ENCODE data around the gene ELAC1.

ELAC1 gene

DNA sequence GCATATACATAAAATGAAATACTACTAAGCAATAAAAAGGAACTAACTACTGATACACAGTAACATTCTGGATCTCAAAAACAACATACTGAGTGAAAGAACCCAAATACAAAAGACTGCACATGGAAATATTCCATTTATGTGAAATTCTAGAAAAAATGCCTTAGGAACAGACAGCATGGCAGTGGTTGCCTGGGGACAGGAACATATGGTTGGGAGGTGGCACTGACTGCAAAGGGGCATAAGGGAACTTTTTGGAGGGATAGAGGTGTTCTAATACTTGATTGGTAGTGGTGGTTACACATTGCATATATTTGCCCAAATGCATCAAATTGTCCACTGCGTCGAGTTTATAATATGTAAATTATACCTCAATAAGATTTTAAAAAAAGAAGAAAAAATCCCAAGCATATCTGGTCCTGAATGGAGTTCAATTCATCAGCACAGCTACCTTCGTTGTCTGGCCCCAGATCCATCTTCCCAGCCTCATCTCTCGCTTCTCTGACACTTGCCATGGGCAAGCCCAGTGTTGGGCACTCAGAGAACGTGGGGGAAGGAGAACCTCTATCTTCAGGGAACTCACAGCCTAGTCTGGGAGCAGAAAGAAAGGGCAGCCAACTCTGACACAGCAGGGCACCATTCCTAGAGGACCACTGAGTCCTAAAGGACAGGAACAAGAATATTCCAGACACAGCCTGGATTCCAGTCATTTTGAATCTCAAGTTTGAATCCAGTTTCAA, 53.6 kb downstream of the ELAC1 start:
- no peak for DNase-seq

DNA sequence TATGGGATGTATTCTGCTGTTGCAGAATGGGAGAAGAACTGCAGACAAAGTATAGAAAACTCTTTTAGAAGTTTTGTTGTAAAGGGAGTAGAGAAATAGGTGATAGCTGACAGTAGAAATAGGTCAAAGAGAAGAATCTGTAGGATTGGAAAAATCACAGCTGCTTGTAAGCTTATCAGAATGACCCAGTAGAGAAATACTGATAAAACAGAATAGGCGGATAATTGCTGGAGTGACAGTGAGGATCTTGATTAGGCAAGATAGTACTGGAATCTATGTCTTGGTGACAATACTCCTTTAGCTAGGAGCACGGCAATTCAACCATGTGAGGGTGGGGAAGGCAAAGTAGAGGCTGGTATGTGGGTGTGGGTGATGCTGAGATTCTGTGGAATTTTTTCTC, 57.7 kb downstream of the ELAC1 start:
- no peak for DNase-seq

DNA sequence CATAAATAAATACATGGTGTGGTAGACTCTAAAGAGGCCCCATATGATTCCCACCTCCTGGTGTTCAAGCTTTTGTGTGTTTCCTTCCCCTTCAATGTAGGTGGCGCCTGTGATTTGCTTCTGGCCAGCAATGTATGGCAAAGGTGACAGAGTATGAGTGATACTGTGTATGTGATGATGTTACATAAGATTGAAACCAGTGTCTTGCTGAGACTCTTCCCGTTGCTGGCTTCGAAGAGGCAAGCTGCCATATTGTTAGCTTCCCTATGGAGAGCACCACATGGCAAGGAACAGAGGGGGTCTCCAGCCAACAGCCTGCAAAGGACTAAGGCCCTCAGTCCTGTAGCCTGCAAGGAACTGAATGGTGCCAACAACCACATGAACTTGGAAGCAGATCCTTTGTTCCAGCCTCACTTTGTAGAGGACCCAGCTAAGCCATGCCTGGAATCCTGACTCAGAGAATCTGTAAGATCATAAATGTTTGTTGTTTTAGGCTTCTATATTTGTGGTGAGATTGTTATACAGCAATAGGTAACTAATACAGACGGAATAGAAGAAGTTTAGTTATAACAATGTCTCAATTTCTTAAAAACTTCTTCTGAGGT, 60.5 kb downstream of the ELAC1 start:
- no peak for DNase-seq

DNA sequence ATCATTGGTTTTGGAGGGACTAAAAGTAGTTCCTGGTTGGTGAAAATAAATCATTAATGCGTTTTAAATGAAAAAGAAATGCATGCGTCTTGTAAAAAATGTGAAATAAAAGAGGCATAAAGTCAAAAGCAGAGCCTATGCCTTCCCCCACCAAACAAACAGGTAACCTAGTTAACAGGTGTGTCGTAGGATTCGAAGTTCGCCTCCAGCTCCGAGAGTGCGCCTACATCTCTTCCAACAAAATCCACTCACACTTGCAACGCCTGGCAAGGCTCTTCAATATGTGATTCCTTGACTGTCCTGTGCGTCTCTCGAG, 61.5 kb downstream of the ELAC1 start:
- DNase-seq: no peak

DNA sequence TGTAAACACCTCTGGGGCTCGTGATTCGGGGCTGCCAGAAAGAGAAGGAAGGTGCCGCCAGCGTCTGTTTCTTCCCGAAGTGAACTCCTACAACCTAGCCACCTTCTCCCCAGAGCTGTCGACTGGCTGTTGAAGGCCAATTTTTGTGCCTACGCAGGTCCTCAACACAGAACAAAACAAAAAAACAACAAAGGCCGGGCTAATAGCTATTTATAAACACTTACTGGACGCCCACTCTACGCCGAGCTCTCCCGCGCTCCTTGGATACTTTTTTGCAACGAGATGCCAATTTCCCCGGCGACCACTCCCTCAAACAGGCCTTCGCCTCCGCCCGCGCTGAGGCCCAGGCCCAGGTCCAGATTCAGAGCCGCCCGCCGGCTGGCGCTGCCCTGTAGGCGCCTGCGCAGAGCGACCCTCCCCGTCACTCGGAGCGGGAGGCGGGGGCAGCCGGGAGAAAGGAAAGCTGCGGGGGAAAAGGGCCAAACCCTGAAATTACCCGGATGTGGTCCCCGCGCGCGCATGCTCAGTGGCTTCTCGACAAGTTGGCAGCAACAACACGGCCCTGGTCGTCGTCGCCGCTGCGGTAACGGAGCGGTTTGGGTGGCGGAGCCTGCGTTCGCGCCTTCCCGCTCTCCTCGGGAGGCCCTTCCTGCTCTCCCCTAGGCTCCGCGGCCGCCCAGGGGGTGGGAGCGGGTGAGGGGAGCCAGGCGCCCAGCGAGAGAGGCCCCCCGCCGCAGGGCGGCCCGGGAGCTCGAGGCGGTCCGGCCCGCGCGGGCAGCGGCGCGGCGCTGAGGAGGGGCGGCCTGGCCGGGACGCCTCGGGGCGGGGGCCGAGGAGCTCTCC, 62.1 kb downstream of the ELAC1 start, which contains the start of gene SMAD4:
SMAD4 (plus strand) TSS at position 520 of the 843 bp plus-strand sequence. CDS start 16,834 bp downstream, outside the sequence.
- peak; percentile 83 for DNase-seq

DNA sequence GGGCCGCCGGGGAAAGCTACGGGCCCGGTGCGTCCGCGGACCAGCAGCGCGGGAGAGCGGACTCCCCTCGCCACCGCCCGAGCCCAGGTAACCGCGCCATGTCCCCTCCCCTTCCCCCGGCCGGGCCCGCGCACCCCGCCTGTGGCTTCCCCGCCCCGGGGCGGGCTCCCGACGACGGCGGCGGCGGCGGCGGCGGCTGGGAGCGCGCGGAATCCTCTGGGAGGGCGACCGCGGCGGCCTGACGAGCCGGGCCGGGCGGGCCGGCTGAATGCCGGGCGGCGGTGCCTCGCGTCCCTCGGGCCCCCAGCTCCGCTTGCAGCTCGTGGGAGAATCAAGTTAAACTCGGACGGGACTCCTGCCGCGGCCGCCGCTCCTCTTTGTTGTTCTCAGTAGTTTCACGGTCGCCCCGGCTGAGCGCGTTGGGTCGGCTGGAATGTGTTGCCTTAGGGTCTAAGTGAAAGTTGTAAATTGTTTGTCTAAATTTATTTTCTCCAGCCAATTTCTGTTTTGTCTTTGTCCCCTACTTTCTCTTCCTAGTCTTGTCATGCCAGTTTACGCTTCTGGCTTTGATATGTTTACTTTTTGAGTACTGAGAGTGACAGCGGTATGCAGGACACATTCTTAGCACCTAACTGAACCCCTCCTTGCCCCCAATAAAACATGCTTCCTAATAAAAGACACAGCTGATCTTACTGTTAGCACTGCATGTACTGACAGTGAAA, 62.9 kb downstream of the ELAC1 start:
- peak; percentile 1 for DNase-seq

DNA sequence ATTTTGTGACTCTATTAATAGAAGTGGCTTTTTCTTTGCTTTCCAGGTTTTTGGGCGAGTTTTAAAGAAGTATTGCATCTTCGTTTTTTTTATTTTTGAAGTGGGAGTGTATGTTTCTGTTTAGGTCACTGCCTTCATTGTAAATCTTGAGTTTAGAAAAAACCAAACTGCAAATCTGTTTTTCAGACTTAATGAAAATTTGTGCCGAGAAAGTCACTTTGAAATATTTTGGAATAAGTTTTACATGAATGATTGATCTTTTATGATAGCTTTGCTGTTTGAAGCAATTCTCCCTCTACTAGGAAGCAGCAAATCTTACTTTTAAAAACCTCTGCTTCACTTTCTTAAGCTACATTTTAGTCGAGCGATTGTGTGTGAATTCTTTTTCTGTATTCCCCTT, 64.4 kb downstream of the ELAC1 start:
- DNase-seq: no peak

DNA sequence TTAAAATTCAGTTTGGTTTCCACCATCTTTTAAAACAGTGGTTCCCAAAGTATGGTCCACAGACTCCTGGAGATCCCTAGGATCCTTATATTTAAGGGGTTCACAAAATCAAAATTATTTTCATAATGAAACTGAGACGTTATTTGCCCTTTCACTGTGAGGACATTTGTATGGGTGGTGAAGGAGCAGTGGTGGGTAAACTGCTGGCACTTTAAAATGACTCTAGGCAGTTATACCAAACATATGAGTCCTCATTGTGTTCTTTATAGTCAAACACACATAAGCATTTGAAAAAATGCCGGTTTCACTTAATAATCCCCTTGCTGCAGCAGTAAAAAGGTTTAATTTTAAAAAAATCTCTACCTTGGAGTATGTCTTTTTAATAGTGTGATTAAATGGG, 69.4 kb downstream of the ELAC1 start:
- DNase-seq: no peak
